22Rv1 (cell line): ENCODE data around the gene PRDM11.
A peak's percentile ranks its signal among the peaks of the same experiment; 100 is the strongest.
"Not testable (repeated sequence)": the region's sequence is repeated elsewhere in the genome, so short reads cannot be mapped to it uniquely, and the experiment has no call there.

Experiments
- H3K27ac ChIP-seq: fragments of 450-650 bp; 2 replicates; pipeline ENCODE4 v1.5.1; 2017
- ZFX ChIP-seq: fragments of 450-650 bp; IDR thresholded peaks from 2 replicates; pipeline ENCODE4 v1.6.1; 2017; ENCODE audit warnings: antibody characterized with exemption, borderline replicate concordance
- TF ChIP-seq, protein P1 (sequence below): fragments of 450-650 bp; IDR thresholded peaks from 2 replicates; pipeline ENCODE4 v1.5.1; 2017; ENCODE audit warnings: mild to moderate bottlenecking

The PRDM11 gene

DNA sequence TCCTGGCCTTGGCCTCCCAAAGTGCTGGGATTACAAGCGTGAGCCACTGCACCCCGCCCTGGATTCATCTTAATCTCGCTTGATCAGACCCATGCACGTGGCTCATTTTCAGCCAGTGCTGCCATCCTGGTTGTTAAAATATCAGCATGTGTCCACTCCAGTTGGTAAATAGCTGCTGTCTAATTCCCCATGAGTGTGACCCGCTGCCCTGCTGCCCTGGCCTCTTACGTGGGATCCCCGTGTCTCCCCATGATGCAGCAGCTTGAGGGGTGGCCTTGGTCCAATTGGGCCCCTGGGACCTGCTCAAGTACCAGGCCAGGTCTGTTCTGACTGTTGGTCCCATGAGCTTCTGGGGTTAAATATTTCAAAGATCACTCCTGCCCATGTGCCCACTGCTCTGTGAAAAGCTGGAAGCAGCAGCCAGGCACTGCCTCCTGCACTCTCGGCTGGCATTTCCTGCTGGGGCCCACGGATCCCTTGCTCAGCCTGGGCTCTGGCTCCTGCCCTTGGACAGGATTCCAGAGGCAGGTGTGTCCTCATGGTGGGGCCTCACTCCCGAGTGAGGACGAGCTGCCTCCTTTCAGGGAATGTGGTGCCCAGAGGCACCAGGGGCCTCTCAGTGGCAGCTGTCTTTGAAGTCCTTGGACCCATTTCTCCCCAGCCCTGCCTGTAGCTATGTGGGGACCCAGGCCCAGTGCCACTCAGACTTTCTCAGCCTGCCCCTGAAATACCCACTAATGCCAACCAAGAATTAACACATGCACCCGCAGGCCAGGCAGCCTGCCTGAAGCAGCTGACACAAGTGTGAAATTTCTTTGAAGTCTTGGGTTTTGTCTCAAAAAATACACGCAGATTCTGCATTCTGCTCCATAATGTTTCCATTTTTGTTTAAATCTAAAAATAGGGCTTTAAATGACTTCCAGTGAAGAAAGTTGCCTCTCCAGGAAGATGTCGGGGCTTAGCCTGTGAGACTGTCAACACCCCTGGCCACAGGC, 38.1 kb upstream of the PRDM11 start:
- H3K27ac ChIP-seq = no peak overlapping the region
- TF ChIP-seq ZFX = no peak
- TF ChIP-seq, protein P1, sequence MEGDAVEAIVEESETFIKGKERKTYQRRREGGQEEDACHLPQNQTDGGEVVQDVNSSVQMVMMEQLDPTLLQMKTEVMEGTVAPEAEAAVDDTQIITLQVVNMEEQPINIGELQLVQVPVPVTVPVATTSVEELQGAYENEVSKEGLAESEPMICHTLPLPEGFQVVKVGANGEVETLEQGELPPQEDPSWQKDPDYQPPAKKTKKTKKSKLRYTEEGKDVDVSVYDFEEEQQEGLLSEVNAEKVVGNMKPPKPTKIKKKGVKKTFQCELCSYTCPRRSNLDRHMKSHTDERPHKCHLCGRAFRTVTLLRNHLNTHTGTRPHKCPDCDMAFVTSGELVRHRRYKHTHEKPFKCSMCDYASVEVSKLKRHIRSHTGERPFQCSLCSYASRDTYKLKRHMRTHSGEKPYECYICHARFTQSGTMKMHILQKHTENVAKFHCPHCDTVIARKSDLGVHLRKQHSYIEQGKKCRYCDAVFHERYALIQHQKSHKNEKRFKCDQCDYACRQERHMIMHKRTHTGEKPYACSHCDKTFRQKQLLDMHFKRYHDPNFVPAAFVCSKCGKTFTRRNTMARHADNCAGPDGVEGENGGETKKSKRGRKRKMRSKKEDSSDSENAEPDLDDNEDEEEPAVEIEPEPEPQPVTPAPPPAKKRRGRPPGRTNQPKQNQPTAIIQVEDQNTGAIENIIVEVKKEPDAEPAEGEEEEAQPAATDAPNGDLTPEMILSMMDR = no peak

DNA sequence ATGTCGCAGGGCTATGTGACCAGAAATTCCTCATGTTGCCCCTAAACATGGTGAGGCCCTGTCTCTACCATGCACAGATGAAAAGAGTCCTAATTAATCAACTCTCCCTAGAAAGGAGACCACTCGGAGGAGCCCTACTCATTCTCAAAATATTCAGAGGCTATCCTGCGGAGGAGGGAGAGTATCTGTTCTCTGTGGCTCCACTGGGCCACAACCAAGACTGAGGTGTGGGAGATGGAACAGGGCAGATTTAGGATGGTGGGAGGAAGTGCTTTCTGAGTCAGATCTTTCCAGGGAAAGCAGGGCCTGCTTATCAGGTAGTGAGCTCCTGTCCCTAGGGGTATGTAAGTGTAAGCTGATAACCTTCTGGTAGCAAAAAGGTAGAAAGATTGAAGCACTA, 37.0 kb upstream of the PRDM11 start:
- no peak overlapping the region for H3K27ac ChIP-seq

DNA sequence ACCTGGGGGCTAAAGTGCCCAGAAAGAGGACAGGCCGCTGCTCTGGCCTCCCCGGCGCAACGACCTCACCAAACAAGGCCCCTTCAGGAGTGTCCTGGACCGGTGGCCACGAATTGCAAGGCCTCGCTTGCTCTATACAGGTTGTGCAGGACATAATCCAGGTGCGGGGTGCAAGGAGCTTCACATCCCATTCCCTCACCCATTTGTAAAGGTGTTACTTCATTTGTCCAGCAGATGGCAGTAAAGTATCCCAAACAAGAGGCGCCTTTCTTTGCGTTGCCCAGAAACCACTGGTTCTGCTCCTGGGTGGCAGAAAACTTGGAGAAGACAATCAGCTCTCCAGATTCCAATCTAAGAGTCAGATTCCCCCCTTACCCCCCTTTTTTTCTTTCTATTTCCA, 35.9 kb upstream of the PRDM11 start:
- H3K27ac ChIP-seq = no peak overlapping the region
- TF ChIP-seq ZFX = no peak
- TF ChIP-seq, protein P1 = peak; percentile 78

More for the DNA sequence above, 37.0 kb upstream of the PRDM11 start:
- TF ChIP-seq, protein P1 = no peak
- TF ChIP-seq ZFX = no peak

DNA sequence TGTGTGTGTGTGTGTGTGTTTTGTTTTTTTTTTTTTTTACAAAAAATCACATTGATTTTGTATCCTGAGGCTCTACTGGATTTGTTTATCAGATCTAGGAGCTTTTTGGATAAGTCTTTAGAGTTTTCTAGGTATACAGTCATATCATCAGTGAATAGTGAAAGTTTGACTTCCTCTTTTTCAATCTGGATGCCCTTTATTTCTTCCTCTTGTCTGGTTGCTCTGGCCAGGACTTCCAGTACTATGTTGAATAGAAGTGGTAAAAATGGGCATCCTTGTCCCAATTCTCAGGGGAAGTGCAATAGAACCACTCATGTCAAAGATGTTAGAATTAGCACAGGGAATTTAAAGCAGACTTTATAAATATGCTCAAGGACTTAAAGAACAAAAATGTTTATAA, 32.6 kb upstream of the PRDM11 start:
- no peak overlapping the region for H3K27ac ChIP-seq
- no peak for TF ChIP-seq ZFX
- TF ChIP-seq, protein P1 = no peak

DNA sequence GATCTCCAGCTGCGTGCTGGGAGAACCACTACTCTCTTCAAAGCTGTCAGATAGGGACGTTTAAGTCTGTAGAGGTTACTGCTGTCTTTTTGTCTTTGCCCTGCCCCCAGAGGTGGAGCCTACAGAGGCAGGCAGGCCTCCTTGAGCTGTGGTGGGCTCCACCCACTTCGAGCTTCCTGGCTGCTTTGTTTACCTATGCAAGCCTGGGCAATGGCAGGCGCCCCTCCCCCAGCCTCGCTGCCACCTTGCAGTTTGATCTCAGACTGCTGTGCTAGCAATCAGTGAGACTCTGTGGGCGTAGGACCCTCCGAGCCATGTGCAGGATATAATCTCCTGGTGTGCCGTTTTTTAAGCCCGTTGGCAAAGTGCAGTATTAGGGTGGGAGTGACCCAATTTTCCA, 18.6 kb upstream of the PRDM11 start:
- not testable (repeated sequence) for H3K27ac ChIP-seq

DNA sequence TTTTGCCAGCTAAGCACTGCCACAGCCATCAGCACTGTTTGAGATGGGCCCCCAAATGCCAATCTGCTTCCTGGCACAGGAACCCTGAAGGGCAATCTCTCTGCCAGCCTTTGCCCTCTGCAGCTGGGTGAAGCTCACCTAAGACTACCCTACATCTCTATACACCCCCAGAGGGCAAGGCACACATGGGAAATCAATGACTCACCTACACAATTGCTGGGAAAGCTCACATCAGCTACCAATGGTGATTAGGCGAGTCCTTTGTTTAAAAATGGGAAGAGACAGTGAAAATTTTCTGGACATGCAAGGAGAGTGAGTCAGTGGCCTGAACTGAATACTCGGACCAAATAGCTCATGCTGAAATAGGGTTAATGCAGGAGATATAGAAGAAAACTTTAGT, 12.6 kb upstream of the PRDM11 start:
- no peak overlapping the region for H3K27ac ChIP-seq

DNA sequence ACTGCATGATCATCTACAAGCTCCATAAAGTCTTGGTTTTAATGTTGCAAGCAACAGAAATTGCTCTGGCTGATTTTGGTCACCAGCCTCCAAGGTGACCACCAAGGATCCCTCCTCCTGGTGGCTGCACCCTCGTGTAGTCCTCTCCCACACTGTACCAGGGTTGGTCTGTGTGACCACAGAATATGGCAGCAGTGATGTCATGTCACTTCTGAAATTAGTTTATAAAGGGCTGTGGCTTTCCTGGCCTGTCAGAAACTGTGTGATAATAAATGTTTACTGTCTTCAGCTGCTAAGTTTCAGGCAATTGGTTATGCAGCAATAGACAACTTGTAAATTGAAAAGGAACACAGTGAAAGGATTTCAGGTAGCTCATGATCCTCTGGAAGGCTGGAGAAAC, 5.3 kb upstream of the PRDM11 start:
- TF ChIP-seq, protein P1 = no peak
- TF ChIP-seq ZFX = no peak
- H3K27ac ChIP-seq = no peak overlapping the region

More for the DNA sequence above, 12.6 kb upstream of the PRDM11 start:
- TF ChIP-seq ZFX = no peak
- TF ChIP-seq, protein P1 = no peak
